Measurements from ENCODE around the gene CDK19.

Gene CDK19

DNA sequence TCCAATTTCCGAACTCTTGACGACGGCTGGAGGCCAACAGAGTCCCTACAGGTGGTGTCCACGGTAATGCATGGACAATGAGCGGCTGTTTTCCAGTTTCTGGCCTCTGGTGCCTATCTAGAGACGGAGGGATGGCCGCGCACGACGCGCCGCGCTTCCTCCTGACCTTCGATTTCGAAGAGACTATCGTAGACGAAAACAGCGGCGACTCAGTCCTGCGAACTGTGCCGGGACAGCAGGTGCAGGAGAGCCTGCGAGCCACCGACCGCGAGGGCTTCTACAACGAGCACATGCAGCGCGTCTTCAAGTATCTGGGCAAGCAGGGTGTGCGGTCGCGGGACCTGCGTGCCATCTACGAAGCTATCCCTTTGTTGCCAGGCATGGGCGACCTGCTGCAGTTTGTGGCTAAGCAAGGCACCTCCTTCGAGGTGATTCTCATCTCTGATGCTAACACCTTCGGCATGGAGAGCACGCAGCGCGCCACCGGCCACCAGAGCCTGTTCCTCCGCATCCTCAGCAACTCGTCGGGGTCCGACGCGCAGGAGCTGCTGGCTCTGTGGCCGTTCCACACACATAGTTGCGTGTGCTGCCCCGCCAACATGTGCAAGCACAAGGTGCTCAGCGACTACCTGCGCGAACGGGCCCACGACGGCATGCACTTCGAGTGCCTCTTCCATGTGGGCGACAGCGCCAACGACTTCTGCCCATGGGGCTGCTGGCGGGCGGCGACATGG is 169.4 kb downstream of the CDK19 start:
- no CpG with 5 or more reads among the region's 62 CpGs for WGBS (ENCODE audit: extremely low coverage, insufficient coverage, insufficient read length)
- Histone ChIP-seq H3K14ac (ENCODE audit: low read length) (no peak overlapping the region), H4K91ac (ENCODE audit: low read depth, low read length) (no peak overlapping the region), H3K18ac (ENCODE audit: low read length) (no peak overlapping the region), H3K4me1 (ENCODE audit: control insufficient read depth in 1 of 2, insufficient read depth in 2 of 2, low read length in 2 of 2) (peaks cover 2% of the 10 kb centered on the region in 2 experiments), H3K9ac (ENCODE audit: low read length) (no peak overlapping the region), H3K36me3 (ENCODE audit: control insufficient read depth in 1 of 2, insufficient read depth in 2 of 2, low read length in 2 of 2) (peaks cover 9 to 10% of the 10 kb centered on the region in 2 experiments), H3K79me1 (ENCODE audit: low read length) (no peaks in the 10 kb centered on the region), H2AK5ac (ENCODE audit: low read length) (no peak overlapping the region), H2BK5ac (ENCODE audit: low read depth, low read length, poor library complexity) (no peak overlapping the region), H3K27ac (ENCODE audit: low read depth, low read length) (no peak overlapping the region), H4K8ac (ENCODE audit: low read depth, low read length) (no peak overlapping the region), H3K27me3 (ENCODE audit: insufficient read depth, low read length) (no peaks in the 10 kb centered on the region), H2BK120ac (ENCODE audit: insufficient read depth, low read length, poor library complexity) (no peak overlapping the region), H3K79me2 (ENCODE audit: control insufficient read depth, insufficient read depth, low read length, poor library complexity) (no peaks in the 10 kb centered on the region), H3K4me3 (ENCODE audit: low read depth, low read length) (no peak overlapping the region), H3K9me3 (ENCODE audit: insufficient read depth, low read depth, low read length) (peaks cover 3% of the 10 kb centered on the region), H3K4ac (ENCODE audit: low read depth, low read length) (no peak overlapping the region), H2AFZ (ENCODE audit: insufficient read depth, low read length, poor library complexity) (no peak overlapping the region), H2BK12ac (ENCODE audit: low read length) (no peak overlapping the region), H3K23ac (ENCODE audit: low read length) (no peak overlapping the region), H3K4me2 (ENCODE audit: low read length) (no peak overlapping the region), H4K12ac (ENCODE audit: low read depth, low read length) (no peak overlapping the region)
- no peak for DNase-seq

DNA sequence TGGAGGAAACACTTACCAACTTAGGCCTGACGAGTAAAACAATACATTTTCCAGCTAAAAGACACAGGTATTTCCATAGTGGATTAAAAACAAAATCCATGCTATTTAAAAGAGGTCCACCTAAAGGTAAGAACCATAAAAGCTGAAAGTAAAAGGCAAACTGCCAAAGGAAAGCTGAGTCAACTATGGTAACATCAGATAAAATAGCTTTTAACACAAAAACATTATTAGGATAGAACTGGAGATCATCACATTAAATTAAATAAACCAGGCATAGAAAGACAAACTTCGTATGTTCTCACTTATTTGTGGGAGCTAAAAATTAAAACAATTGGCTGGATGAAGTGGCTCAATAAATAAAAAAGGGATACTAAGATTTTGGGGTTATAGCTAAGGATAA is 172.1 kb downstream of the CDK19 start:
- H3K79me1 ChIP-seq (ENCODE audit: low read length): no peaks in the 10 kb centered on the region
- H2BK12ac ChIP-seq (ENCODE audit: low read length): no peak overlapping the region
- H4K8ac ChIP-seq (ENCODE audit: low read depth, low read length): no peak overlapping the region
- H3K4me2 ChIP-seq (ENCODE audit: low read length): no peak overlapping the region
- no peak overlapping the region for H3K23ac ChIP-seq (ENCODE audit: low read length)
- no peaks in the 10 kb centered on the region for H3K79me2 ChIP-seq (ENCODE audit: control insufficient read depth, insufficient read depth, low read length, poor library complexity)
- peaks cover 3% of the 10 kb centered on the region for H3K9me3 ChIP-seq (ENCODE audit: insufficient read depth, low read depth, low read length)
- H4K91ac ChIP-seq (ENCODE audit: low read depth, low read length): no peak overlapping the region
- no peak overlapping the region for H3K9ac ChIP-seq (ENCODE audit: low read length)
- H3K4me1 ChIP-seq (ENCODE audit: control insufficient read depth in 1 of 2, insufficient read depth in 2 of 2, low read length in 2 of 2): peaks cover 0 to 2% of the 10 kb centered on the region in 2 experiments
- no peak overlapping the region for H2AFZ ChIP-seq (ENCODE audit: insufficient read depth, low read length, poor library complexity)
- no peak overlapping the region for H2AK5ac ChIP-seq (ENCODE audit: low read length)
- no peak overlapping the region for H3K27ac ChIP-seq (ENCODE audit: low read depth, low read length)
- H3K4ac ChIP-seq (ENCODE audit: low read depth, low read length): no peak overlapping the region
- no peak overlapping the region for H3K4me3 ChIP-seq (ENCODE audit: low read depth, low read length)
- H2BK5ac ChIP-seq (ENCODE audit: low read depth, low read length, poor library complexity): no peak overlapping the region
- no peak overlapping the region for H3K18ac ChIP-seq (ENCODE audit: low read length)
- no peak for DNase-seq
- no peak overlapping the region for H4K12ac ChIP-seq (ENCODE audit: low read depth, low read length)
- no peak overlapping the region for H2BK120ac ChIP-seq (ENCODE audit: insufficient read depth, low read length, poor library complexity)
- WGBS (ENCODE audit: extremely low coverage, insufficient coverage, insufficient read length): no CpG with 5 or more reads among the region's 2 CpGs
- H3K14ac ChIP-seq (ENCODE audit: low read length): no peak overlapping the region
- H3K36me3 ChIP-seq (ENCODE audit: control insufficient read depth in 1 of 2, insufficient read depth in 2 of 2, low read length in 2 of 2): peaks cover 9 to 10% of the 10 kb centered on the region in 2 experiments
- no peaks in the 10 kb centered on the region for H3K27me3 ChIP-seq (ENCODE audit: insufficient read depth, low read length)

DNA sequence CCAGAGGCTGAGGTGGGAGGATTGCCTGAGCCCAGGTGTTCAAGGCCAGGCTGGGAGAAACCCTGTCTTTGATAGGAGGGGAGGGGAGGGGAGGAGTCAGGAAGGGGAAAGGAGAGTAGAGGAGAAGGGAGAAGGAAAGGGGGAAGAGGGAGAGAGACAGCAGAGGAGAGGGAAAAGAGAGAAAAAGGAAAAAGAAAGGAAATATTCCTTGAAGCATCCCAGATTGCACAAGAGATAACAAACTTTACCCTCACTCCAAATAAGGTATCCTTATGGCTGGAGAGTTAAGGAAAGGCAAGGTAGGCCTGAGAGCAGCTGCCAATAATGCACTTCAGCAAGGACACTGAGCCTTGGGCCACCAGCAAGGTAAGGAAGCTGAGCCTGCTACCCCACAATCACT is 172.6 kb downstream of the CDK19 start:
- Histone ChIP-seq H2BK5ac (ENCODE audit: low read depth, low read length, poor library complexity) (no peak overlapping the region), H3K18ac (ENCODE audit: low read length) (peak overlapping the region; percentile 33), H4K12ac (ENCODE audit: low read depth, low read length) (peak overlapping the region; percentile 58), H3K14ac (ENCODE audit: low read length) (no peak overlapping the region), H3K79me2 (ENCODE audit: control insufficient read depth, insufficient read depth, low read length, poor library complexity) (no peaks in the 10 kb centered on the region), H2BK120ac (ENCODE audit: insufficient read depth, low read length, poor library complexity) (no peak overlapping the region), H3K23ac (ENCODE audit: low read length) (no peak overlapping the region), H3K27me3 (ENCODE audit: insufficient read depth, low read length) (no peaks in the 10 kb centered on the region), H3K9me3 (ENCODE audit: insufficient read depth, low read depth, low read length) (peaks cover 3% of the 10 kb centered on the region), H3K79me1 (ENCODE audit: low read length) (no peaks in the 10 kb centered on the region), H2AFZ (ENCODE audit: insufficient read depth, low read length, poor library complexity) (no peak overlapping the region), H2BK12ac (ENCODE audit: low read length) (no peak overlapping the region), H2AK5ac (ENCODE audit: low read length) (no peak overlapping the region), H3K4ac (ENCODE audit: low read depth, low read length) (no peak overlapping the region), H3K4me3 (ENCODE audit: low read depth, low read length) (no peak overlapping the region), H4K91ac (ENCODE audit: low read depth, low read length) (no peak overlapping the region), H3K27ac (ENCODE audit: low read depth, low read length) (no peak overlapping the region), H3K4me2 (ENCODE audit: low read length) (no peak overlapping the region), H3K36me3 (ENCODE audit: control insufficient read depth in 1 of 2, insufficient read depth in 2 of 2, low read length in 2 of 2) (peaks cover 9 to 10% of the 10 kb centered on the region in 2 experiments), H3K9ac (ENCODE audit: low read length) (no peak overlapping the region), H4K8ac (ENCODE audit: low read depth, low read length) (no peak overlapping the region), H3K4me1 (ENCODE audit: control insufficient read depth in 1 of 2, insufficient read depth in 2 of 2, low read length in 2 of 2) (peaks cover 0 to 2% of the 10 kb centered on the region in 2 experiments)
- DNase-seq: no peak

DNA sequence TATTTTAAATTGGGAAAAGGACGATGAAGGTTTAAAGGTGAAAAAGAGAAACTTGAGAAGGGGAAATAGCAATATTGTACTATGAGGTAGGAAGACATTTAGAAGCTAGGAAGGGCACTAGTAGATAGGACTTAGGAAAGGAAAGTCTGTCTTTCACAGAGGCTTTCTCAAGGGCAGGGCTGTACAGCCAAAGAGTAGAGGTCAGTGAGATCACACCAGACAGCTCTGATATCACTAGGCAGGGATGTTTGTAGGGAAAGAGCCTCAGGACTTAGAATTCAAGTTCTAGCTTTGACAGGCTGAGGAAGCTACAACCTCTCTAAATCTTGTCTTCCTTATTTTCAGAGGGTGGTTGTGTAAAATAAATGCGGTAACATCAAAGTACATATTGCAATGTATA is 178.5 kb downstream of the CDK19 start:
- no peak overlapping the region for H3K14ac ChIP-seq (ENCODE audit: low read length)
- no peak overlapping the region for H2BK120ac ChIP-seq (ENCODE audit: insufficient read depth, low read length, poor library complexity)
- no peaks in the 10 kb centered on the region for H3K27me3 ChIP-seq (ENCODE audit: insufficient read depth, low read length)
- H3K4me1 ChIP-seq (ENCODE audit: control insufficient read depth in 1 of 2, insufficient read depth in 2 of 2, low read length in 2 of 2): no peaks in the 10 kb centered on the region
- H3K4me3 ChIP-seq (ENCODE audit: low read depth, low read length): no peak overlapping the region
- H3K27ac ChIP-seq (ENCODE audit: low read depth, low read length): no peak overlapping the region
- H3K9ac ChIP-seq (ENCODE audit: low read length): no peak overlapping the region
- H2AFZ ChIP-seq (ENCODE audit: insufficient read depth, low read length, poor library complexity): no peak overlapping the region
- no peak overlapping the region for H4K12ac ChIP-seq (ENCODE audit: low read depth, low read length)
- no peaks in the 10 kb centered on the region for H3K79me2 ChIP-seq (ENCODE audit: control insufficient read depth, insufficient read depth, low read length, poor library complexity)
- no peak overlapping the region for H3K4ac ChIP-seq (ENCODE audit: low read depth, low read length)
- no peaks in the 10 kb centered on the region for H3K79me1 ChIP-seq (ENCODE audit: low read length)
- no peak for DNase-seq
- H3K18ac ChIP-seq (ENCODE audit: low read length): no peak overlapping the region
- H2BK12ac ChIP-seq (ENCODE audit: low read length): no peak overlapping the region
- H4K8ac ChIP-seq (ENCODE audit: low read depth, low read length): no peak overlapping the region
- no peak overlapping the region for H4K91ac ChIP-seq (ENCODE audit: low read depth, low read length)
- H3K36me3 ChIP-seq (ENCODE audit: control insufficient read depth in 1 of 2, insufficient read depth in 2 of 2, low read length in 2 of 2): no peaks in the 10 kb centered on the region
- H2AK5ac ChIP-seq (ENCODE audit: low read length): no peak overlapping the region
- H2BK5ac ChIP-seq (ENCODE audit: low read depth, low read length, poor library complexity): no peak overlapping the region
- no peaks in the 10 kb centered on the region for H3K9me3 ChIP-seq (ENCODE audit: insufficient read depth, low read depth, low read length)
- no peak overlapping the region for H3K4me2 ChIP-seq (ENCODE audit: low read length)
- 100% methylated on average over 1 of the region's 2 CpGs for WGBS (ENCODE audit: extremely low coverage, insufficient coverage, insufficient read length)
- no peak overlapping the region for H3K23ac ChIP-seq (ENCODE audit: low read length)

Measured in trophoblast cell (in vitro differentiated cells and primary cell).